ENCODE results near the gene RRAGD. TPM values are rescaled to one million over a fixed set of nuclear protein-coding genes. Genes with fewer than 3 reads are reported as not detected.

Gene RRAGD
- total RNA-seq, 1 donor from 2014 or later: 13.9 TPM

DNA sequence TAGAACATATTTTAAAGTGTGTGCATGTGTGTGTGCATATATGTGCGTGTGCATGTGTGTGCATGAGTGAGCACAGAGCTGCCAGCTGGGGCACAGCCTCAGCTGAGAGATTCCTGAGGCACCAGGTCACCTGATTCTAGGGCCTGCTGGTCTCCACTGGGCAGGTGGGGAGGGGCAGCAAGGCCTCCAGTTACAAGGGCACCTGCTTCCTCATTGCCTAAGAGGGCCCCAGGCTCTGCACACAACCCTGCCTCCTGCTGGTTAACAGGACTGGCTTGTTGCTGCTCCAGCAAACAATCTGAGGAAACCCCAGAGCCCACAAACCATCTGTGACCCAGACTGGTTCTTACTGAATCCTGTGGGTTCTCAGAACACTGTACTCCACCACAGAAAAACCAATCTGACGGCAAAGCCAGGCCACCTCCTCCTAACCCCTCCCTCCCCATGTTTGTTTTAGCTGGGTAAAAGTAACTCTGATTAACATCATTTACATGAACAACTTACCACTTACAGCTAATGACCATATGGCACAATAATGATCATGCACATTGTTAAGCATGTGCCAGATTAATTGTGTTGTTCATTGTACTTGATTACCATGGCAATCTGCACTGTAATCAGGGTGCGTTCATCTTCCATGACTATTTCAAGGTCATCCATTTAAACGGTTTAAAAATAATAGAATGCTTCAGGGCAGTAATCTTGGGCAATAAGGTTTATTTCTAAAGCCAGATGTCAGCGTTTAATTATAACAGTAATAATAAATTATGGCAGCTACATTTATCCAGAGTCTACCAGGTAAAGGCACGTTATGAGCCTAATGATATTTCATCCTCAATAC is 36.4 kb downstream of the RRAGD start:
- no peak for DNase-seq

DNA sequence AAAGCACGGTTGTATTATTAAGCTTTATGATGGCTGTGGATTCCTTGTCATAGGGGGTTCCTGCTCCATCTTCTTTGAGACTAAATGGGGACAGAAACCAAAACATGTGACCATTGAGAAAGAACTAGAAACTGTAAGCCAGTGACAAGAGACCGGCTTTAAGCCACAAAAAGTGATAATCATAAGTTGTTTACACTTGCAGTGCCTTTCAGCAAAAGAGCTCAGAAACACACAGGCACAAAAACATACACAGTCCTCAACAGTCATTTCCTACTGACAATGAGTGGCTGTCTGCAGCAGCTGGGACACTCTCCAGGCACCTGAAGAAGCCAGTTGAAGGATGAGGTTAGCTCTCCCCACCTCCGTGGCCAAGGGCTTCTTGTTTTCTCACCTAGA is 39.6 kb downstream of the RRAGD start:
- DNase-seq: no peak

DNA sequence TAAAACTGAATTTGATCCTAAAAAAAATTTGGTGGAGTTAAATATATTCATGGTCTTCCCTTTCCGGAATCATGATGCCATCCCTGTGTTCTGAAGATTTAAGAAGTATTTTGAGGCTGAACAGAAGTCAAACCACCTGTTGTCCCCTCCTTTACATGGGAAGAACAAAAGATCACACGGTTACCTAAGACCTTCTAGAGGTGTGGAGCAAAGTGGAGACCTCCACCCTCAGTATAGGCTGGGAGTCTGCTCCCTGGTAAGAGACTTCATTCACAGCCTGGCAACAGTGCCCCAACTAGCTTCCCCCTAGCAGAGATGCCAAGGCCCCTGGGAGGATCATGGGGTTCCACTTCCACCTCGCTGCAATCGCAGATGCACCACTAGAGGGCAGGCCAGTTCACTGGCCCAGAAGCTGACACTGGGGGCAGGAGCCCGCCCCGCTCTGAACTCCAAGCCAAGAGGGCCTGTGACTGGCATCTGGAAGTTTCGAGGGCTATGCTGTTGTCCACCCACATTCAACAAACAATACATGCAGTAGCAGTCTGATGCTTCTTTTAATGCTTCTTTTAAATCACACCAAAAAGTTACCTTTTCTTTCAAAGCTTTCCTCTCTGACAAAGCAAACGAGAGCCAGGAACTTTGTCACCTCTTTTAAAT is 40.1 kb downstream of the RRAGD start:
- no peak for DNase-seq

DNA sequence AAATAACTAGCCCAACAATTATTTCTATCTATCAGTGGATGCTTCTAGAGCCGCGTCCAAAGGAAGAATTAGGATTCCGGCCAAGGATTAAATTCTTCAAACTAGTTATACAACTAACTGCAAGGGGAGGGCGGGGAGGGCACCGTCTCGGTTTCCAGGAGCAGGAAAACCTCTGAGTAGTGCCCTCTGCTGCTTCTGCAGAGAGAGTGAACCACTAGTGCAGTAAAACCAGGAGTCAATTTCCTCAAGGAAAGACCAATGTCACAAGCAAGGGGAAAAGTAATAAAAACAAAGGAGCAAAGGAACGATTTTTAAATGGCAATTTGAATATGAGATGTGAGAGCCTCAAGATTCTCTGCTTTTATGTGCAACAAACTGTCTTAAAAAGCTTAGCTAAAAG is 43.1 kb downstream of the RRAGD start:
- DNase-seq: peak; percentile 14

DNA sequence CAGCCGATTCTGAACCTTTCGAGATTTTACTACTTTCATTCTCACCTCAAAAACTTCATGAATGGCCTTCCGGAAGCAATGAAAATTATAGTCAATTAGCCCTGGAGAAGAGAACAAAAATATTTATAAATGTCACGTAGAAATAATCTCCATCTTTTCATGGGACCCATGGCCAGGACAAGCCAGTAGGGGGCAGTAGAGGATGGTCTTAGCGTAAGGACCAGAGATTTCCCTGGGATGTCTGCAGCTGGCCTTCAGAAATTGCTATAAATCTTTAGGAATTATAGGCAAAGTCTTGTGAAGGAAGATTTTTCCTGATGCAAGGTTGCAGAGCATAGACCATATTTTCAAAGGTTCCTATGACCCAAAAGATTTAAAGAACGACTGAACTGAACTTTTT is 44.0 kb downstream of the RRAGD start:
- DNase-seq: peak; percentile 18

DNA sequence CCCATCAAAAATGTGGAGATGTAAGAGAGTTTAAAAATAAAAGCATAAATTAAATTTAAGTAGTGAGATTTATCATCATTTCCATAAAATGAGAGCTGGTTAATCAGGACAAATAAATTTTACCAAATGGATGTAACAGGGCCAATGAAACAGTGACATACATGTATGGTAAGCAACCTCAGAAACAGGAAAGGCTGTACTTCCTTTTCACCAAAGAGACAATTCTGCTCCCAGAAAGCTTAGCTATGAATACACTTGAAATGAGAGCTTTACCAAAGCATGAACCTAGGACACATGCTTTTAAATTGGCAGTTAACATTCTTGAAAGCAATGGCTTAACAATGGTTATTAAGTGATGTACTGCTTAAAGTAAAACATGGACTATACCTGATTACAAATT is 47.5 kb downstream of the RRAGD start:
- DNase-seq: no peak

DNA sequence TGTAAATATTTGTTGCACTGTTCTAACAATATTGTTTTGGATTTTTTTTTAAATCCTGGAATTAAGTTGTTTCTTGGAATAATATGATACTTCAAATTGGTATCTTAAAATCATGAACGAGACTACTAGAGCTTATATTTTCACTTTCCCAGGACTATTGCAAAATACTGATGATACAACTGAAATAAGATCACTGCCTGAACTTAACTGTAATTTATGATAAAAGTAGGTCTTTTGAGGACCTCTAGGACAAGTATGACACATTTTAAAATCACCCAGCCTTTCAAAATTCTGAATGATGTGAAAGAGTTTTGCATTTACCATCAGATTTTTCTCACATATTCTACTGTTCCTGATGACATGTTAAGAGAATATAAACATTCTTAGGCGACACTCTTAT is 50.9 kb downstream of the RRAGD start:
- DNase-seq: no peak

DNA sequence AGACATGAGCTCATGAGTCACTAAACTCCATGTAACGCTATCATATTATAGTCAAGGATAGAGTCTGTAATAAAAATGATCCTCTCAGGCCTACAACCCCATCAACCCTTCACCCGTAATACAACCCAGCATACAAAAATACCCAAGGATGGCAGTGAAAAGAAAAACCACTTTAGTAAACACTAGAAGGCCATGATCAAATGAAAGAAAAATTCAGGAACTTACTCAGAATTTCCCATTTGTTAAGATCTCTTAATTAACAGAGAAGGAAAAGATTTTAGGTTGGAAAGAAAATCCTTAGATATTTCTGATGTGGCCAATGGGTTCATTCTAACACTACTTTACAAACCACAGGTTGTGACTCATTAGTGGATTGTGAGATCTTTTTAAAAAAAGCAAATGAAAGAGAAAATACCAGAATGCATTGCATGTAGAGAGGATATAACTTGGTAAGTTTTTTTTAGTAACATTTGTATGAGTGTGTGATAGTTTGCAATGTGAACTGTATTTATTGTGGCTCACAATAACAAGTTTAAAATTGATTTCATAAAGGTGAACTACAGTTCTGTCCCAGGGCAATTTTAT is 51.6 kb downstream of the RRAGD start:
- no peak for DNase-seq

DNA sequence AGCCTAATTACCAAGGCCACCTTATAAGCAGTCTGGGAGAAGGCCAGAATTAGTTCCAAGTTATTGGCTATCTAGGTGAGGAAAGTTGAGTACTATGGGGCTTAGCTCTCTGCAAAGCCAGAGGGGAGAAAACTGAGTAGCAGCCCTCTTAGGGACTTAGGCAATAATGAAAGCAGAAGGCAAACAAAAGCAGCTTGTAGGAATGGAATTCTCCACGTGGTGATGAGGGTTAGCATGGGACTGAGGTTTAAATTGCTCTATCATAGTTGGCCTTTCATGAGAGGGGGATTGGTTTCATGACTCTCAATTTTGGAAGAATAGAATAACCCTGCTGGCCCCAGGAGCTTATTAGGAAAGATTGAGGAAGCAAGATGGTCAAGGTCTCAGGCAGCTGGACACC is 52.5 kb downstream of the RRAGD start:
- no peak for DNase-seq

DNA sequence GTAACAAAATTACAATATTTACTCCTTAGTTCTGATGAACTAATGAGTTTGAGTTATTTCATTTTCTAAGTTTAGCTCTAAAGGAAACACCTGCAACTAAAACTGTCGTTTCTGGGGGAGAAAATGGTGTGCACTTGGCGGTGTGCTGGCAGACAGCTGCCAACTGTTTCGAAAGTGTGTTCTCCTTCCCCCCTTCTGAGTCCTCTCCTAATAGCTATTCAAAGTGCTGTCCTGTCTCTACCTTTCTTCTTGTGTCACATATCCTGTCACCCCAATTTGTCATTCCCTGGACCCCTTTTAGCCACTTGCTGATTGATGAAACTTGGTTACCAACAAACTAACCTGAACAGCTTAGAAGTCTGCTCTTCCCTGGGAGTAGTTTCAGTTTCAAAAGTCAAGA is 54.7 kb downstream of the RRAGD start:
- no peak for DNase-seq

DNA sequence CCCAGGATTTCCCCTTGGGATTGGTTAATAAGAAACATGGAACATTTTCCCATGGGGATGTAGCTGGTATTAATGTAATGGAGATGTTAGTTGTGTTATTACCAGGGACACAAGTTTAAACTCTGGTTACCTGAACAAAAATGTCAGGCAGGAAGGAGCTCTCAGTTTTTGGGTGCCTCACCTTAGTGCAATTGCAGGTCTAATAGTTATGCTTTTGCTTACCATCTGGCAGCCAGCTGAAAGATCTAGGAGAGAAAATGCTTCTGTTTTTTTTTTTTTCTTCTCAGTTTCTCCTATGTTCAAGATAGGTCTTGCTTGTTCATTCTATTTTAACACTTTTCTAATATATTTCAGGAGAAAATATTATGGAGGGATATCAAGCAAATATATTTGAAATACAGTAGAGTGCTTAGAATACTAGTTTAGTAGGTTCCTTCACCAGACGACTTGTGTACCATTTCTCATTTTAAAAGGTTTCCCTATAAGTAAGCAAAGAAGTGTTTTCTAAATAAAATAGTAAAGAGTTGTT is 55.4 kb downstream of the RRAGD start:
- DNase-seq: no peak

DNA sequence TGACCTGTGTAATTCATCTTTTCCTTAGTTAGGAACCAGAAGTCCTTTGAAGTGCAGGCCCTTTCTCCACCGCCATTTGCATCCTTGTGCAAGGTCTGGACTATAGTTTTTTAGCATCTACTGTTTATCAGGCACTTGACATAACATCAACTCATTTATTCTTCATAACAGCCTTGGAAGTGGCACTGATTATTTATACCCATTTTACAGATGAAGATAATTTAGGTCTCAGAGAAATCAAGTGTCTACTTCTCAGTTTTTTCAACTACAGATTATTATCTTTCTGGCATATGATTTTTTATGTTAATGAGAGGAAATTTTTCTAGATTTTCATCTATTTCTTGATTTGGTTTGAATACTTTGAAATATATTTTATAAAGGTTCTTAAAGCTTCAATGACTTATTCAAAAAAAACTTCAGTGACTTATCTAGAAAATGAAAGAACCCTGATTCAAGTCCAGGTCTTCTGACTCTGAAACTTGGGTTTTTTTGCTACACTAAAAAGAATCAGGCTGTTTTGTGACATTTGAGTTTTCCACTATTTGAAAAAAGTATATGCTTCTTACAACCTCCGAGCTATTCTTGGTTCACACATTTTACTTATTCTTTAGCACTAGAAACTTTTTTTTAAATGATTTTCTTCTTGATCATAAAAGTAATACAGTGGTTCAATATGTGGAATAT is 56.4 kb downstream of the RRAGD start:
- DNase-seq: no peak

DNA sequence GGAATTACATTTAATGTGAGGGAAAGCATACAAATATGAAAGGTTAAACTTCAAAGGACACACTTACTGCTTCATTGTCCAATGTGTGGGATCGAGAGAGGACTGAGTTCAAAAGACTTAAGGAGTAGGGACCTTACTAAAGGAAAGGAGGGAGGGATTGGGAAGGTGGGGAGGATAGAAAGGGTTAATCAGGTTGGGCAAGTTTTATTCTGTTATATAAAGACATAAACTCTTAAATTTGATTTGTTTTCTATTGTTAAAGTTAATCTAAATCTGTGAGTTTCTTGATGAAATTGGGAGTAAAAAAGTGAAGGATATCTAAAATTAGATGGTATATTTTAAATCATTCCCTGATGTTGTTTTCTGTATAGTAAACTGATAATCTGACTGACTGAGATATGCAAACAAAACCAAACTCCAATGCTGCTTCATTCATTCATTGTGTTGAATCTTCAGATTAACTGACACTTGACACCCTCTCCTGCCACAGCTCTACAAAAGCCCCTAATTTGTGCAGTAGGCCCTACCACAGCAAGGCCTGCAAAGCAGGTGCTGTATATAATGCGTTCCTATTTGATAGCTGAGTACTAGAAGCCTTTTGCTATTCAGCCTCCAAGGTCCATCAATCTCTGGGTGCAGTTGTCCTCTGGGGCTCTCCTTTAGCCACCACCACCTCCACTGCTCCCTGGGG is 58.2 kb downstream of the RRAGD start:
- DNase-seq: no peak

DNA sequence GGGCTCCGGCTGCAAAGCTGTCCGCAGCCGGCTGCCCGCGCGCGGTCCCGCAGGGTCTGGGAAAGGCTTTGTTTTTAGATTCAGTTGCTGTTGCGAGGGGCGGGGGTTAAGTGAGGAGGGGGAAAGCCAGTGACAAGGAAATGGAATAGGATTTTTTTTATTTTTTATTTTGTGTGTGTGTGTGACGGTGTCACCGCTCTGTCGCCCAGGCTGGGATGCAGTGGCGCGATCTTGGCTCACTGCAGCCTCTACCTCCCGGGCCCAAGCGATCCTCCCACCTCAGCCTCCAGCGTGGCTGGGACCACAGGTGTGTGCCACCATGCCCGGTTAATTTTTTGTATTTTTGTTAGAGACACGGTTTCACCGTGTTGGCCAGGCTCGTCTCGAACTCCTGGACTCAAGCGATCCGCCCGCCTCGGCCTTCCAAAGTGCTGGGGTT is 58.9 kb downstream of the RRAGD start:
- no peak for DNase-seq

DNA sequence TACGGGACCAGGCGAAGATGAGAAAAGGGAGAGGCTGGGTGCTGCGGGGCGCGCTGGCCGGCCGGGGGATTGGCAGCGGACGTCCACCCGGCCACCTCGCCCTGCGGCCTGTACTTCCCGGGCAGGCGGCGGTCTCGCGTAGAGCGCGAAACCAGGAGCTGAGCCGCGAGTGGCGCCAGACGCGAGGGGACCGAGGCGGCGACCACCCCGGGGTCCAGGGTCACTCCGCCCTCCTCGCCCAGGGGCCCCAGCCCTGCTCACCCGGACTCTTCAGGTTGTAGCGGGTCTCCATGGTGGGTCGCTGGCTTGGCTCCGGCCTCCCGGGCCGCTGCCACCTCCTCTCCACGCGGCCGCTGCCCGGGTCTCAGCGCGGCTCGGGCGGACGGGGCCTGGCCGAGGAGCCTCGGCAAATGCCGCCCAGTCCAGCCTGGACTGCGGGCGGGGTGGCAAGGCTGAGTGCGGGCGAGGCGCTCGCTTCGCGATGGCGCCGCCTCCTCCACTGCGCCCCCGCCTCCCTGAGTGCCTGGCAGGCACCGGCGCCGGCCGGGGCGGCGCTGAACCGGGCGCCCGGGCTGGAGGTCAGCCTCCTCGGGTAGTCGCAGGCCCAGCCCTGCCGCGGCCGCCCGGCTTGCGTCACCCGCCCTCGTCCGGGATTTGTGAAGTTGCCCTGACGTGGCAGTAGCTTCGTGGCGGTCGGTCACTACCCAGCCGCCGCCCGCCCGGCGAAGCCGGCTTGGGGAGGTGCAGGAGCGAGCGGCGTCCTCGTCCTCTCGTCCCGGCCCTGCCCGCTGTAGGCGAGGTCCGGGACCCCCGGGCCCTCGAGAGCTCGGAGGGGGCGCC is 59.6 kb downstream of the RRAGD start, which contains the start of gene UBE2J1:
UBE2J1 (minus strand) TSS at position 445 of the 840 bp plus-strand sequence; CDS start at position 292, 153 bp downstream.
- DNase-seq: peak; percentile 62

DNA sequence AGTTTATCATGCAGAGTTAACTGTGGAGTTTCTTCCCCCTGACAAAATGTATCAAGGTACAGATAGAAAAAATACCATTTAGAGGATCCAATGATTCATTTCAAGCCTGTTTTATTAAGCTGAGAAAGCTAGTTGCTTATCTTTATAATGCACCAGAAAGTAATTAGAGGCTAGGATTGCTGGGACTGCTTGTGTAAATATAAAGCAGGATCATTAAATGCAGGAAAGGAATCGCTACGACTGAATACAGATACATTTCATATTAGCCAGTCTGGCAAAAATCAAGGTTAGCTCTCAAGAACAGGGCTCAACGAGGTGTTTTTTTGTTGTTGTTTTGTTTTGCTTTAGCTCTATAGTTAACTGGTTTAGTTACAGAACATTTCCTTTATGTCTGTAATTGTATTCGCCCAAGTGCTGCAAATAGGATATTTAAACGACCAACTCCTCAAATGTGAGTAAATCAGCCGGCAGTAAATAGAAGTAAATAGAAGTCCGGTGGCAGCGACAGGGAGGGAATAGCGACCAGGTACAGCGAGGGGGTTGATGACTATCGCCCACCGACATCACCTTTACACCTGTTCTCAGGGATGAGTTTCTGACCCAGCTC is 60.3 kb downstream of the RRAGD start:
- peak; percentile 21 for DNase-seq

DNA sequence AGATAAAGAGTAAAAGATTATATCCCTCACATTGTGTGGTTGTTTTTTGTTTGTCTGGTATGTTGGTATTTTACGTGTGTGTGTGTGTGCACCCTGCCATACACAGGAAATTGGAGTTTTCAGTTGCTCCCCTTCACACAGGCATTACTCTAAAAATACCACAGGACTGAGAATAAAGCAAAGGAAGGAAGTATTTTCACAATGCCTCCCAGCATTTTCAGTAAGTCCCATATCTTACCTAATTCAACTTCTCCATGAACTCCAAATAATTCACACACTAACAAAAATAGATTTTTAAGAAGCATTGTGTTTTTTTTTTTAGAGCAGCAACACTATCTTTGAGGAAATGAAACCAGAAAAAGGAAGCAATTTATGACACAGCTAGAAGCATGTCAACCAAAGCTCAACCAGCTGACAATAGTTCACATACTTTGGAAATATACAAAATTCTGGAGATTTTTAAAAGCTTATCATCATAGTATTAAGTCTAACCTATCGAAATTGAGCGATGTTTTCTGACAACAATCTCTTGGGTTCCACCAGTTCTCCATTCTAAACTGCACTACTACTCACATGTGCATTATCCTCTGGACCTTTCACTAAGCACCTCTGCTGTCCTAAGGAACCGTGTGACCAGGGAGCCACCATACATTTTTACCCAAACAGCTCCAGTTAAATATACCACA is 61.6 kb downstream of the RRAGD start:
- peak; percentile 45 for DNase-seq

DNA sequence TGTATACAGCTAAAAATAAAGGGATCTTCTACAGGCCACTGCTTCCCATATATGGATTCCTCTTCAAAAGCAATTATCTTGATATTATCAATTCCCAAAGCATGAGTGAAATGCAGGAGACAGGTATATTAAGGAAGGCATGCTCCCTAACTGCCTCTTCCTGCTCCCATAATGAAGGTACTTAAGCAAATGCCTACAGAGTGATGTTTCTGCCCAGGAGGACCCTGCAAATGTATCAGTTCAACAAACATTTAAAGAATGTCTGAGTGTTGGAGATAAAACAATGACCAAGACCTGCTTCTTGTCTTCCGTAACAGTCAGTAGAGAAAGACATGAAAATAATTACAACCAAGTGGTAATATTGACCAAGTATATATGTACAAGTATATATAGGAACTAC is 63.7 kb downstream of the RRAGD start:
- DNase-seq: no peak

DNA sequence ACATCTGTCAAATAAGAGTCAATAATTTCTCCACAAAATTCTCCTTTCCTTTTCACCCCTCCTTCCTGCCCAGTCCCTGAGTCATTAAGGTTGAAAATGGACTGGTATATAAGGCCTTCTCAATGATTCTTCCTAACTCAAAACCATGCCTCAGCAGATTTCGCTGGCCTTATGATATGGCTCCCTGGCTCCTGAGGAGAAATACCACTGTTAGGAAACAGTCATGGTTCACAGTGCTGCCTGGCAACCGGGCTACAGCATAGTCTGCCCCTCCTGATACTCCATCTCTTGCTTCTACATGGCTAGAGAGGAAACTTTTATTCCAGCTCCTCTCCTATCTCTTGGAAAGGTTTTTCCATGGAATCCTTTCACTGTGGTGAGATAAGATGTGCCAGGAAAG is 64.2 kb downstream of the RRAGD start:
- no peak for DNase-seq

DNA sequence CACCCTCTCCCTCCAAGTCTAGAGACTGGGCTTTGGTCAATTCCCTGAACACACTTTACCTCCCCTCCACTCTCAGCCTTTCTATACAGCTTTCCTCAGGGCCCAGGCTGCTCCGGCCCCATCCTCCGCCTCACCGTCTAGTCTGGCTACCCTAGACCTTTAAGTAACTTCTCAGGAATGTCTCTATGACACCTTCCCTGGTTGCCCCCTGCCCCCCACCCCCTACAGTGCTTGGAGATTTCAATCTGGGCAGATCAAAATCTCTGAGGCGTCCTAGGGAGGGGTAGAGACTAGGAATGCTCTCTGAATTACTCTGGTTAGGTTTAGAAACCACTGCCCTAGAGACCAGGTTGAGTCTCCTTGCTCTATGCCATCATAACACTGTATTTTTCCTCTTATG is 65.6 kb downstream of the RRAGD start:
- DNase-seq: no peak
